Measurements from ENCODE around the gene FAM124B. TPM values are rescaled to one million over a fixed set of nuclear protein-coding genes. Genes with fewer than 3 reads are reported as not detected.

Gene FAM124B, protein sequence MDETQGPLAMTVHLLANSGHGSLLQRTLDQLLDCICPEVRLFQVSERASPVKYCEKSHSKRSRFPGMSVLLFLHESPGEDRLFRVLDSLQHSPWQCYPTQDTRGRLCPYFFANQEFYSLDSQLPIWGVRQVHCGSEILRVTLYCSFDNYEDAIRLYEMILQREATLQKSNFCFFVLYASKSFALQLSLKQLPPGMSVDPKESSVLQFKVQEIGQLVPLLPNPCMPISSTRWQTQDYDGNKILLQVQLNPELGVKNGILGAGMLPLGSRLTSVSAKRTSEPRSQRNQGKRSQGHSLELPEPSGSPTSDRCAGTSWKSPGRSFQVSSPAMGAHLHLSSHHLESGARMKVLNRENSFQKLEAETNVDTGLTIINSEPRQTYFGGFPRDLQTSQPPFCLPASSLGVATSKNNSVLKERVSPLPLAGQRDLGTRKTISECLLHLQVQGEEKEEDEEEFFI
- total RNA-seq, result under 1 TPM; 0.45 to 0.78 TPM

DNA sequence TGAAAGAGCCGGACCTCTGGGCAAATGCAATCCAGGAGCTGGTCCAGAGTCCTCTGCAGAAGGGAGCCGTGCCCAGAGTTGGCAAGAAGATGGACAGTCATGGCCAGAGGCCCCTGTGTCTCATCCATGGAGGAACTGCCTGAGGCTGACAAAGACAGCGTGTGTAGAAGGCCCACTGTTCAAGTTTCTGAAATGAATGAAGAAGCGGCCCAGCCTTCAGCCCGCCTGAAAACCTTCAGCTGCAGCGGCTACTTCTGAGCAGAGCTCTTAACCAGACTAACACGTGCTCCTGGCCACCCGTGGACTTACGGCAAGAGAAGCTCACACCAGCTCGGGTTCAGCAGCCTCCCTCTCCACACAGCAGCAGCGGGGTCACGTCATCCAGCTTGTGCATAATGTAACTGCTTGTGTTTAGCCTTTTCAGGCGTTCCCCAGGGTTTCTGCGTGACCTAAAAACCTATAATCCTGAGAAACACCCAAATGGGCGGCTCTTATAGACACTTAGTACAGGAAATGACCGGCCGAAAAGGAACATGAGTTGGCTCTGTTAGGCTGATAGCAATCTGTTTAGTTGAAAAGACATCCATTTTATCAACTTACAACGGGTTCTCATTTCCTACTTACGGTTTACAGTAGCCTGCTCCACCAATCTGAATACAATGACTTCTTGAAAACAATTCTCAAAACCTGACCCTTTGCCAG is at the start of gene FAM124B:
Gene FAM124B, minus strand, starts transcription at position 467 of the 702 bp plus-strand sequence. Its CDS starts 339 bp downstream, at position 128.
- Mint-ChIP-seq H3K9me3 (no peaks in the 10 kb centered on the region), H3K27me3 (peaks cover 0 to 6% of the 10 kb centered on the region in 2 donors), H3K27ac (peak within 1 kb of the TSS; percentile 50 to 88), H3K36me3 (no peaks in the 10 kb centered on the region), H3K4me3 (peak within 1 kb of the TSS; percentile 68), H3K4me1 (ENCODE audit: low read depth in 2 of 2) (peaks cover 0 to 18% of the 10 kb centered on the region in 2 donors)
- DNase-seq (ENCODE audit: low spot score) (peak; percentile 63), ATAC-seq (peak; percentile 82 to 88)

DNA sequence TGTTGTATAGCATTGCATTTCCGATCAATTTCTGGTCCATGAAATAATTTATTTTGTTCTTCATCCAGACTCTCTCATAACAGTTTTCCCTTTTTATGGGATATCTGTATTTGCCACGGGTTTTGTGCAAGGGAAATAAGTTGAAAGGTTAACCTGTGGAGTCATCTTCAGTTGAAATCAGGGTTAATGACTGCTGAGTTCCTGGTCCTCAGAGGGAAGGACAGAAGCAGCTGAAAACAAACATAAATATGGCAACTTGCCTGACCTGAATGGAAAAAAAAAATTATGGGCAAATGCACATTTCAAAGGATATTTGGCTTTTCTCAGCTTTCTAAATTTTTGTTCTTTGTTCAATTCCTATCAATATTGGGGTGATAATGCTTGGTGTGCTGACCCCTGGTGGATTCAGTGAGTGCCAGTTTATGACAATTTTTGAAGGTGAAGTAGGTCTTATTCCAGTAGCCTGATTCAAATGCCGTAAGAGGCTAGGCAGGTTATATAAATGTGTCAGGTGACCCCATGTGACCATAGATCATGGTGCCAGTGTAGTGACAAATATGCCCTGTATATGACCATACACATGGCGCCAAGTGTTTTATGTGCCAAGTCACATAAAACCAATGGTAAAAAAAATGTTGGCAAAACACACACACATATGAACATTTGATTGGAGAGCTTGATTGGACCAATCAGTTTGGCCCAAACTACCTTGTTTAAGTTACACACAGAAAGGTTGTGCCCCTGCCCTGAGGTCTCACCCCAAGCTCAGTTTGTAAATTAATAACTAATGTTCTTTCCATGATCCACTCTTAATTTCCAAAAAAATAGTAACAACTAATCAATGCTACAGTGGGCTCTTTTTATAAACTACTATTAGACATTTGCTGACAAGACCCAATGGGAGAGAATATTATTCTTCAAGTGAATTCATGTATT is 47.6 kb upstream of the FAM124B start:
- DNase-seq (ENCODE audit: low spot score) (no peak), ATAC-seq (no peak)
- Mint-ChIP-seq H3K36me3 (no peaks in the 10 kb centered on the region), H3K4me1 (ENCODE audit: low read depth in 2 of 2) (no peaks in the 10 kb centered on the region), H3K4me3 (no peak overlapping the region), H3K27me3 (peaks cover 5 to 17% of the 10 kb centered on the region in 2 donors), H3K9me3 (no peaks in the 10 kb centered on the region), H3K27ac (no peak overlapping the region)

DNA sequence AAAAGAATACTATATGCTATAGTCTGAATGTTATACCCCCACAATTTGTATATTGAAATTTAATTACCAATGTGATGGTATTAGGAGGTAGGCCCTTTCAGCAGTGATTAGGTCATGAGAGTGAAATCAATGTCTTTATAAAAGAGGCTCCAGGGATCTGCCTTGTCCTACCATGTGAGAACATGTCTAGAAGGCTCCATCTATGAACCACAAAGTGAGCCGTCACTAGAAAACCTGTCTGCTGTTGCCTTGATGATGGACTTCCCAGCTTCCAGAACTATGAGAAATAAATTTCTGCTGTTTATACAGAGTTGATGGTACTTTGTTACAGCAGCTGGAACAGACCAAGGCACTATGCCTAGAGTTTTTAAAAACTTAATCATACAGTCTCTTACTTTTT is 46.3 kb upstream of the FAM124B start:
- Mint-ChIP-seq H3K9me3 (no peaks in the 10 kb centered on the region), H3K27me3 (peaks cover 10 to 22% of the 10 kb centered on the region in 2 donors), H3K4me1 (ENCODE audit: low read depth in 2 of 2) (peaks cover 0 to 3% of the 10 kb centered on the region in 2 donors), H3K27ac (no peak overlapping the region), H3K36me3 (no peaks in the 10 kb centered on the region), H3K4me3 (no peak overlapping the region)
- ATAC-seq (no peak), DNase-seq (ENCODE audit: low spot score) (no peak)

DNA sequence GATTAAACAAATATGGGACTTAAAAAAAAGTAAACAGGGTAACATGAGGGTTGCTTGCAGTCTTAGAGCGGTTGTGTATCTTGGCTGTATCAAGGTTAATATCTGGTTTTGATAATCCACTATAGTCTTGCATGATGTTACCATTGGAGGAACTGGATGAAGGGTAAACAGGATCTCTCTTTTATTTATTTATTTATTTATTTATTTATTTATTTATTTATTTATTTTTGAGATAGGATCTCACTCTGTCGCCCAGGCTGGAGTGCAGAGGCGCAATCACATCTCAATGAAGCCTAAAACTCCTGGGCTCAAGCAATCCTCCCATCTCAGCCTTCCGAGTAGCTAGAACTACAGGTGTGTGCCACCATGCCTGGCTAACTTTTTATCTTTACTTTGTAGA is 42.9 kb upstream of the FAM124B start:
- H3K4me3 Mint-ChIP-seq, result no peak overlapping the region
- no peak for ATAC-seq
- no peak for DNase-seq (ENCODE audit: low spot score)
- H3K4me1 Mint-ChIP-seq (ENCODE audit: low read depth in 2 of 2), result peaks cover 13 to 16% of the 10 kb centered on the region in 2 donors
- H3K27ac Mint-ChIP-seq, result no peak overlapping the region
- peaks cover 8% of the 10 kb centered on the region for H3K36me3 Mint-ChIP-seq
- no peaks in the 10 kb centered on the region for H3K9me3 Mint-ChIP-seq
- H3K27me3 Mint-ChIP-seq, result peaks cover 33 to 52% of the 10 kb centered on the region in 2 donors

DNA sequence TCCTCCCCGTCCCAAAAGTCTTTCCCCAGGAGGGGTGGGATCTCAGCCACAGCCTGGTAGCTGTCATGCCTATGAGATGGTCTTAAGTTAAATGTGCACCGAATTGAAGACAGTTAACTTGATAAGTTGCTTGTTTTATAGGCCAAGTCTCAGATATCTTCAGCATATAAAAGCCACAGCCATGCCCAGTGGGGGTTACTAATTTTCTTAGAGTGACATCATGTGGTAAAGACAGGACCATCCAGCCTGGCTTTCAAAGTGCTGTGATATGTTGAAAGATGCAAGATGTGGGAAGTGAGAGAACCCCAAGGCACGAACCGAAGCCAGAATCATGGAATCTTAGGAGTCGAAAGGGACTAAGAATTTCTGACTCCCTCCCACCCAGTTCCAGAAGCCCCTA is 42.1 kb upstream of the FAM124B start:
- Mint-ChIP-seq H3K4me1 (ENCODE audit: low read depth in 2 of 2) (peaks cover 13 to 16% of the 10 kb centered on the region in 2 donors), H3K36me3 (peaks cover 8% of the 10 kb centered on the region), H3K27ac (no peak overlapping the region), H3K4me3 (peak overlapping the region; percentile 44), H3K27me3 (peaks cover 35 to 51% of the 10 kb centered on the region in 2 donors), H3K9me3 (no peaks in the 10 kb centered on the region)
- ATAC-seq (no peak), DNase-seq (ENCODE audit: low spot score) (no peak)

DNA sequence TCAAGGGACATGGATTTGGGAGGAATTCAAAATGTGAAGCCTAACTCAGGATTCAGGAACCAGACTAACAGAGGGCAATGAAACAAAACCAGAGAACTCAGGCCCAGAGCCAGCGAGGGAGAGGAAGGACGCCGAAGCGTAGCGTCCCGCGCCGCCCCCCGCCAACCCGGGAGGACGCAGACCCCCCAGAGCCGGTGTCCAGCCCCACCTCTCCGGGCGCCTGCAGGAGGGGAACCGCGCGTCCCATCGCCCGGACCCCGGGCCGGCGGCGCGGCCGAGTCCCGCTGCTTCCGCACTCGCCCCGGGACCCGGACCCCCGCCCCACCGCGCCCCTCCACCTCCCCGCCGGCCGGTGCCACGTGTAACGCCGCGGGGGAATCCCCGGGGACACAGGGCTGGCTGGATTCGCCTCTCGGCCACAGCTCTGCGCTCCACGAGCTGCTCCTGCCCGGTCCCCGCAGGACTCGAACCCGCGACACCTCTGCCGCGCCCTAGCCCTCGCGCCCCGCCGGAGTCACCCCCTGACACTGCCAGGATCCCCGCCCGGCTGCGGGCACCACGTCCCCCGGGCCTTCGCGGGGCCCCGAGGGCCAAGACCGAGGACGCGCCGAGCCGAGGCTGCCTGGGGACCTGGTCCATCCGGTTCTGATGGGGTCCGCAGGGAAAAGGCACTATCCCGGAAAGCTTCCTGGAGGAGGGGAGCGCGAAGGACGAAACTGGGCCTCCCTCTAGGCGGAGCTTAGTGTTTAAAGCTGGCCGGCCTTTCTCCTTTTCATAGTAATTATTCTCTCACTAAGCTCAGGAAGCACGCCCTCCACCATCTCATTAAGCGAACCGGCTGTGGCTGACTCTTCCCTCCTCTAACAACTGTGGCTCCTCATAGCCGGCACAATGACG is 40.4 kb upstream of the FAM124B start:
- DNase-seq (ENCODE audit: low spot score) (no peak), ATAC-seq (peak; percentile 53 to 59)
- no peak overlapping the region for H3K27ac Mint-ChIP-seq
- peaks cover 8% of the 10 kb centered on the region for H3K36me3 Mint-ChIP-seq
- H3K4me1 Mint-ChIP-seq (ENCODE audit: low read depth in 2 of 2), result peaks cover 13 to 16% of the 10 kb centered on the region in 2 donors
- H3K9me3 Mint-ChIP-seq, result no peaks in the 10 kb centered on the region
- H3K4me3 Mint-ChIP-seq, result peak overlapping the region; percentile 82
- peaks cover 36 to 55% of the 10 kb centered on the region in 2 donors for H3K27me3 Mint-ChIP-seq

DNA sequence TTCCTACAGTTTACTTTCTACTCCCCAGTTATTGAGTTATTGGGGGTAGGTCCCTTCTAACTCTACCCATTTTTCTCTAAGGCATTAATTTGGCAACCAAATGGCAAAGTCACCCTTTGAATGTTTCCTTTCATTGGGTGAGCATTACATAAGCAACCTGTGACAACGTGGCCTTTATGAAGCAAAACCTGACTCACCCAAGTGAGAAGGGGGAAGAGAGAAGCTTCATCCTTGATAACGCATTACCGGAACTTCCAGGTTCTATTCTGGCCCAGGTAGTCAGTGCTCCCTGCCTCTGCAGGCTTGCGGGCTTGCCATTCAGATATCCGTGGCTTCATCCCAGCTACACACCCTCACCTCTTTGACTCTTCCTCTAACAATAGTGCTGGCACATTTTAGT is 39.1 kb upstream of the FAM124B start:
- ATAC-seq (no peak), DNase-seq (ENCODE audit: low spot score) (no peak)
- peaks cover 8% of the 10 kb centered on the region for H3K36me3 Mint-ChIP-seq
- peaks cover 39 to 55% of the 10 kb centered on the region in 2 donors for H3K27me3 Mint-ChIP-seq
- H3K4me3 Mint-ChIP-seq, result peak overlapping the region; percentile 82
- H3K9me3 Mint-ChIP-seq, result no peaks in the 10 kb centered on the region
- no peak overlapping the region for H3K27ac Mint-ChIP-seq
- H3K4me1 Mint-ChIP-seq (ENCODE audit: low read depth in 2 of 2), result peaks cover 13 to 16% of the 10 kb centered on the region in 2 donors

DNA sequence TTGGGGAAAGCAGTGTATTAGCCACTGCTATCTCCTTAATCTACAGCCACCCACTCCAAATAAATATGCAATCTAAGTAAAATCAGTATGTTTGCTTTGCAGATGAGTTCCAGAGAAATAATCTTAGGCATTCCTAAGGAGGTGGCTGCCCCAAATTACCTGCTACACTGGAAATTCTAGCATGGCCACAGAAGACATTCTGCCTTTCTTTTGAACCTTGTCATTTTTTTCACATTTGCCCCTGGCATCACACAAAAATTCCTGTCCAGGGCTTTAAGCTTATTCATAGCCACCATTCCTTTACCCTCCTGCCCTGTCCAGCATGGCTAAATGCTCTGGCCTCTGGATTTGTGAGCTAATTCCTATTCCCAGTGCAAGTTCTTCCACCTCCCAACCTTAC is 36.8 kb upstream of the FAM124B start:
- Mint-ChIP-seq H3K27me3 (peaks cover 35 to 52% of the 10 kb centered on the region in 2 donors), H3K4me3 (no peak overlapping the region), H3K27ac (no peak overlapping the region), H3K9me3 (no peaks in the 10 kb centered on the region), H3K4me1 (ENCODE audit: low read depth in 2 of 2) (peaks cover 13 to 16% of the 10 kb centered on the region in 2 donors), H3K36me3 (peaks cover 8% of the 10 kb centered on the region)
- DNase-seq (ENCODE audit: low spot score), result no peak
- no peak for ATAC-seq

DNA sequence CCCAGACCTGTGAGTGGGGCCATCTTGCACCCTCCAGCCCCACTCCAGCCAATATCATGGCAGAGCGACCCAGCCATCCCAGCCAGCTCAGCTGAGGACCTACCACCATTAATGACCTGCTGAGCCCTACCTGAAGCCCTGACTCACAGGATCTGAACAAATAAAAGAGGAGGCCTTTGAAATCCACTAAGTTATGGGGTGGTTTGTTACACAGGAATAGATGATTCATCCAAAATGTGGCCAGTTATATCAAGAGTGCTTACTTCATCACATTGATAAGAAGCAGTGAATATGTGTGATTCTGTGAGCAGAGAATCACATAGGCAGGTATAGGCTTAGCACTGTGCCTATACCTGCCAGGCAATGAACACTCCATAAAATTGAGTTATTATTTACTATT is 34.7 kb upstream of the FAM124B start:
- no peak for ATAC-seq
- H3K27ac Mint-ChIP-seq, result no peak overlapping the region

DNA sequence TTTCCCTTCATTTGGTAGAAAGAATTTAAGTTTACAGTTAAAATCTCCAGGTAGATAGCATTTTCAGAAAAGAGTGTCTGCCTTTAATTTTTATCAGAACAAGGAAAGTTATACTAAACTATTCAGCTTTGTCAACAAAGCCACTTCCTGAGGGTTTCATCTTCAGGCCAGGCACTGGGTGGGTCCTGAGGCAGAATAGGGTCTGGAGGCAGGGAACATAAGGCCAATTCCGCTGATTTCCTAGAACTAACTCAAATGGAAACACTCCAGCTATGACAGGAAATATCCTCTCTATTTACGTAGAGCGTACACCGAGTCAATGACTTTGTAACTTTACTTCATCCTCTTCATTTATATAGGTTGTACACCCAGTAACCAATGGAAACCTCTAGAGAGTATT is 32.7 kb upstream of the FAM124B start:
- H3K4me3 Mint-ChIP-seq, result no peak overlapping the region

More for the DNA sequence above, 34.7 kb upstream of the FAM124B start:
- Mint-ChIP-seq H3K36me3 (peaks cover 6% of the 10 kb centered on the region), H3K4me1 (ENCODE audit: low read depth in 2 of 2) (peaks cover 12% of the 10 kb centered on the region in 2 donors), H3K9me3 (no peaks in the 10 kb centered on the region), H3K27me3 (peaks cover 37 to 51% of the 10 kb centered on the region in 2 donors), H3K4me3 (no peak overlapping the region)
- DNase-seq (ENCODE audit: low spot score), result no peak

DNA sequence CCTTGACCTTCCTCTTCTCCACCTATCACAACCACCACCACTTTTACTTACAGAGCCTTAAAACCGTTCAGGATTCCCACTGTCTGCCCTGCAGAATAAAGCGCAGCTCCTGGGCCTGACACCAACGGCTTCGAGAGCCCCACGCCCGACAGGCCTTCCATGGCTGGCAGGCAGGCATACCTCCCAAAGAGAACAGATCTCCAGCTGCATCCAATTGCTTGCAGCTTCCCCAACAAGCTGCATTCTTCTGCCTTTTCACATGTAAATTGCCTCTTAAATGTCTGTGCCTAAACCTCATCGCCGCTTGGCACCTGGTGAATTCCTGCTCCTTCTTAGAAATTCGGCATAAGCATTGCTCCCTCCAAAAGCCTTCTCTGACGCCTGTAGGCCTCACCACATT is 31.5 kb upstream of the FAM124B start:
- no peak overlapping the region for H3K27ac Mint-ChIP-seq
- no peak overlapping the region for H3K4me3 Mint-ChIP-seq
- ATAC-seq (no peak), DNase-seq (ENCODE audit: low spot score) (no peak)
- no peaks in the 10 kb centered on the region for H3K36me3 Mint-ChIP-seq
- H3K4me1 Mint-ChIP-seq (ENCODE audit: low read depth in 2 of 2), result peaks cover 11 to 12% of the 10 kb centered on the region in 2 donors
- no peaks in the 10 kb centered on the region for H3K9me3 Mint-ChIP-seq
- H3K27me3 Mint-ChIP-seq, result peaks cover 22 to 32% of the 10 kb centered on the region in 2 donors

More for the DNA sequence above, 32.7 kb upstream of the FAM124B start:
- DNase-seq (ENCODE audit: low spot score), result no peak
- no peak for ATAC-seq
- Mint-ChIP-seq H3K27ac (no peak overlapping the region), H3K4me1 (ENCODE audit: low read depth in 2 of 2) (peaks cover 7% of the 10 kb centered on the region in 2 donors), H3K27me3 (peaks cover 22 to 35% of the 10 kb centered on the region in 2 donors), H3K9me3 (no peaks in the 10 kb centered on the region), H3K36me3 (no peaks in the 10 kb centered on the region)

DNA sequence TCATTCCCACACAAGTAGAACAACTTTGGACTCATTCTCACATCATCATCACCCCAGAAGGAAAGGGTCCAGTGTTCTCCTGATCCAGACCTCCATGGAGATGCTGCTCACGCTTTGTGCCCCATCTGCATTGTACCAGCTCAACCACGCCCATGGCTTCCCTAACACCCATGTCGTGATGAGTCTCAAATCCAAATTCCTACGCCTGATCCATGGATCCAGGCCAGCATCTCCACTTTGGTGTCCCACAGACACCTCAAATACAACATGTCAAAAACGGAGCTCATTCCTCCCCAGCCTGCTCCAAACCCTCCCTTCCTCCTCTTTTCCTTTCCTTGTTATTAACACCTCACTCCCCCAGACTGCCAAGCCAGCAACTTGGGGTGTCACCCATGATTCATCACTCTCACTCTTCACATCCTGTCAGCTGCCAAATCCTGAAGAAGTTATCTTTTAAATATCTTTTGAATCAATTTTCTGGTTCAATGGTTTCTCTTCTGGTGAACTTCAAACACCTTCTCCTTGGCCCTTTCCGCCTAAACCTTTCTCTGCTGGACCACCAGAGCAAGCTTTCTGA is 30.2 kb upstream of the FAM124B start:
- Mint-ChIP-seq H3K27me3 (peaks cover 23 to 29% of the 10 kb centered on the region in 2 donors), H3K4me1 (ENCODE audit: low read depth in 2 of 2) (peaks cover 11 to 12% of the 10 kb centered on the region in 2 donors), H3K9me3 (no peaks in the 10 kb centered on the region), H3K27ac (no peak overlapping the region), H3K4me3 (no peak overlapping the region), H3K36me3 (no peaks in the 10 kb centered on the region)
- DNase-seq (ENCODE audit: low spot score) (no peak), ATAC-seq (no peak)
